Amniotic stem cell (primary cell): ENCODE measurements around the gene BCAS1.

Experiments used
- DNase-seq: peaks from one replicate; lab custom pipeline; 2025; lab: John Stamatoyannopoulos, UW

BCAS1 gene

GRCh38 chr20:54103067-54103761 lies 32.8 kb upstream of the BCAS1 start:
- DNase-seq: peak; percentile 41

DNA sequence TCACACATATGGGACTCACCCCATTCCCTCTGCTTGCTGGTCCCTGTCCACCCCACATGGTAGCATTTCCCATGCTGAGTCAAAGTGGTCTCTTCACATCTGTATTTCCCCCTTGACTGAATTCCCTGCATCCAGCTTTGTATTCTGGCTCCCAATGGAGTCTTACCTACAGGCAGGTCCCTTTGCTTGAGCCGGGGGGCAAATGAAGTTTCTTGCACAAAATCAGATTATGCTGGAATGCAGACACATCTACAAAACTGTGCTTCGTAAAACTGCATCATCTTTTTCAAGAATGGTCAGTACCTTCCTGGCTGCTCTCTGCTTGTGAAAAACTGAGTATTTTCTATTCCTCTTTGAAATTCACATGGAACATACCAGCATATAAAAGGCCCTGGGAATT lies 32.1 kb upstream of the BCAS1 start:
- DNase-seq: no peak

DNA sequence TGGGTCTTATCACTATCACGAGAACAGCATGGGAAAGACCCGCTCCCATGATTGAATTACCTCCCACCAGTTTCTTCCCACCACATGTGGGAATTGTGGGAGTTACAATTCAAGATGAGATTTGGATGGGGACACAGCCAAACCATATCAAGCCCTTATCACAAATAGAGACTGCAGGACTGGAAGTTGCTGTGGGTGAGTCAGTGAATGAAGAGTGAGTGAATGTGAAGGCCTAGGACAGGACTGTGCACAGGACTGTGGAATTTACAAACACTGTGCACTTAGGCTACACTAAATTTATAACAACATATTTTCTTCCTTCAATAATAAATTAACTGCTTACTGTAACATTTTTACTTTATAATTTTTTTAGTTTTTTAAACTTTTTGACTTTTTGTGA lies 30.2 kb upstream of the BCAS1 start:
- no peak for DNase-seq

DNA sequence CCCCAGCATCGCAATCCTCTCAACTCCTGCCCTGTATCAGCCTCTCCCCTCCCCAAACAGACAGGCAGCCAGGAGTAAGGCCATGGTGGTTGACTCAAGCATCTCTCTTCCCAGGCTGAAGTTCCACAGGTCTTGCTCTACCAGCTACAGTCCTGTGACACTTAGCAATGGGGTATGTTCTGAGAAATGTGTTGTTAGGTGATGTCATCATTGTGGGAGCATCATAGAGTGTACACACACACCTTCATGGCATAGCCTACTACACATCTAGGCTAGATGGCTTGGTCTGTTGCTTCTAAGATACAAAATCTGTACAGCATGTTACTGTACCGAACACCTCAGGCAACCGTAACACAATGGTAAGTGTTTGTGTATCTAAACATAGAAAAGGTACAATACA lies 29.5 kb upstream of the BCAS1 start:
- no peak for DNase-seq

GRCh38 chr20:54098047-54098446 lies 27.7 kb upstream of the BCAS1 start:
- DNase-seq: no peak

- no peak for DNase-seq
Observed at GRCh38 chr20:54097236-54097529, 26.8 kb upstream of the BCAS1 start.

GRCh38 chr20:54095824-54096223 lies 25.4 kb upstream of the BCAS1 start:
- DNase-seq: no peak

DNA sequence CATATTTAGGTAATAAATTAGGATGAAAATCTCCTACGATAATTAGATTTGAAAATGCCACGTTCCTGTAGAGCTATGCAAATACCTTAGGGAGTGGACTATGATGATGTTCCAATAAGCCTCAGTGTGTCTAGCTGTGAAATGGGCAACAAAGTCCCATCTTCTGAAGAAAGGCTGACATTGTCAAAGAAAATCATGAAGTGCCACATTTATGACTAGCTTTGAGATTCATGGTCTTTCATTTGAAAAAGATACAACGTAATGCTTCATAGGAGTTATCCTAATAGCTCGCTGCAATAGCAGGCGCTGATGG lies 23.8 kb upstream of the BCAS1 start:
- DNase-seq: no peak

- DNase-seq: no peak
Observed at GRCh38 chr20:54093423-54094267, 23.3 kb upstream of the BCAS1 start.

DNA sequence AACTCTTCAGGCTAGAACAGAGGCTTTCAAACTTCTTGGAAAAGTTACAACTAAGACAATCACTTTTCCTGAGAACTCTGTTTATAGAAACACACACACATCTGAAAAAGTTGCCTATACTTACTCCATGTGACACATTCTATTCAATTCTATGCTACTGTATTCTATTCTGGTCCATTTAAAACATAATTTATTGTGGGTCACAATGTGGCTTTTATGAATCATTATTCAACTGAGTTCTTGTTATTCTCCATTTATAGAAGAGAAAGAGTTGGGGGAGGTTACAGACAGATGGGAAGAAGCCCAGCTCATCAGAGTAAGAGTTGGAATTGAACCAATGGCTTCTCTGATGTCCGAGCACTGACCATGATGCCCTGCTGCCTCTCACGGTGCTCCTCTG lies 21.6 kb upstream of the BCAS1 start:
- no peak for DNase-seq

GRCh38 chr20:54091120-54091480 lies 20.7 kb upstream of the BCAS1 start:
- DNase-seq: no peak

GRCh38 chr20:54090230-54091119 lies 20.1 kb upstream of the BCAS1 start:
- no peak for DNase-seq

DNA sequence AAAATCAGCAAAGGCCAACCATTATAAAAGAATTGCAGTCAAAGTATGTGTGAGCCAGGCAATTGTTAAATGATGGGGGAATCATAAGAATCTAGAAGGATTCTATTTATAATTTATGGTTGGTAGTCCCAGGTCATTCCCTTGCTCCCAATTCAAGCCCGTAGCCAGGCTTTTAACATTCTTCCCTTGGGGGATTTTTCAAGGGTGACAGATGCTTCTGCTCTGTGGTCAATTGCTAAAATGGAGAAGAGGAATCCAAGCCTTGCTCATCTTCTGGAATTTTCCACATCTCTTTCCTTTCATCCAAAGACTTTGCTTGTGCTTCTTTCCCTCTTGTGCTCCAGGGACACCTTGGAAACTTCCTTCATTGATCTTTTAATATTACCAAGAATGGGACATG lies 18.0 kb upstream of the BCAS1 start:
- no peak for DNase-seq

GRCh38 chr20:54086507-54087039 lies 16.2 kb upstream of the BCAS1 start:
- DNase-seq: no peak

GRCh38 chr20:54085910-54086309 lies 15.5 kb upstream of the BCAS1 start:
- DNase-seq: no peak

GRCh38 chr20:54085425-54085824 lies 15.0 kb upstream of the BCAS1 start:
- DNase-seq: no peak

DNA sequence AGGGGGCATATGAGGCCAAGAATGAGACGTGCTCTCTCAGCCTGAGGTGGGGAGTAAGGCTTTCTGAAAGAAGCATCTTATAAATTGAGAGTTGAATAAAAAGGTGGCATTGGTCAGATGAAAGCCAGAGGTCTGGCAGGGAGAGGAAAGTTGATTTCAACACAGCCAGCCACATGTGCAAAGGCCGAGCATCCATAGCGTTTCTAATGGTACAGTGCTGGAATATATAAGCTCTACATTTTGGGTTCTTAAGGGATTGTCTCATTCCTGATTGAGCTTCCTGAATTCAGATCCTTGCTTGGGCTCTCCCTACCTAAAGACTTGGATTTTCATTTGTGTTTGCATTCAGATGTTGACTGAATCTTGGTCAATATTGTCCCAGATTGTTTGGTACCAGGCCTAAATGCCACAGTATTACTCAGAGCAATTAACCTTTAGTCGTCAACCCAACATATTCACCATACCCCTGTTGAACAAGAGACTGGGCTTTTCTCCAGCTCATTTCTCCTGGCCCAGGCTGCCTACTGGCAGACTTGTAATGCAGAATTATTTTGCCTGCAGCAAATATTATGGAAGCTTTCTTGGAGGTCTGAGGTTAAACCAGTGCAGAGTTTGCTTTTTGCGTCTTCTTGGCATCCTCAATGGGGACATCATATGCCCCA lies 14.5 kb upstream of the BCAS1 start:
- no peak for DNase-seq

- no peak for DNase-seq
Observed at GRCh38 chr20:54084193-54084592, 13.8 kb upstream of the BCAS1 start.

DNA sequence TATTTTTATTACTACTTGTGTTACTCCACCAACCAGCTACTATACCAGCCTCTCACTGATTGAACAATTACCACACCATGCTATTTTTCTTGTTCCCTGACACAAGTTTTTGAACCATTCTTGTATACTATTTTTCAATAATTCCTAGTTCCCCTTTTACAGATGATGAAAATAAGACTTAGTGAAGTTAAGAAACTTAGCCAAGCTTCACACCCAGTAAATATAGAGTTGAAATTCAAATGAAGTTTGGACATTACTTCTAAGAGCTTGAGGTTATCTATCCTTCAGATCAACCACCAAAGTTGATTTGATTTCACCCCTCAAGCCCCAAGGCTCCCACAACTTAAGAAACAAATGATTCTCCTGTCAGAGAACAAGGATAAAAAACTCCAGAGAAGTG lies 13.1 kb upstream of the BCAS1 start:
- no peak for DNase-seq

DNA sequence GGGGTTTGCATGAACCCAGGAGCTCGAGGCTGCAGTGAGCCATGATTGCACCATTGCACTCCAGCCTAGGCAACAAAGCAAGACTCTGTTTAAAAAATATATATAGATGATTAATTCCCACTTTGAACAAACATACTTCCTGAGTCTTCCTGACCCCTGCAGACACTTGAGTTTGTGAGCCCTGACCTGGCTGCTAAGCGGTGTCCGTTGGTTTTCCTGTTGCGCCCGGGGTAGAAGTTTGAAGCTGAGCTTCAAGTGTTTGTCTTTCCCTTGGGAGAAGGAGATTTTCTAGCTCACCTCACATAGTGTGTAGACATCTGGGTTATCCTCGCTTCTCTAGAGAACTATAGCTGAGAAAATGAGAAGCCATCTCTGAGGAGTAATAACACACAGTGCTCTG lies 11.7 kb upstream of the BCAS1 start:
- no peak for DNase-seq

GRCh38 chr20:54079652-54080051 lies 9.3 kb upstream of the BCAS1 start:
- no peak for DNase-seq

- no peak for DNase-seq
Observed at GRCh38 chr20:54078296-54078984, 8.0 kb upstream of the BCAS1 start.
